OCI-LY1 (cell line): ENCODE measurements around the gene TGFB1.

Experiments
- H2AFZ ChIP-seq: fragments of 200-600 bp; sonication (generic), shearing (Covaris generic); 2 replicates; pipeline ENCODE4 v1.6.0; 2014; ENCODE audit warnings: antibody characterized with exemption, mild to moderate bottlenecking, low read length
- H3F3A ChIP-seq: fragments of 200-600 bp; sonication (generic), shearing (Covaris generic); 2 replicates; pipeline ENCODE4 v1.6.0; 2014; ENCODE audit warnings: mild to moderate bottlenecking, antibody characterized with exemption, low read length, moderate library complexity; ENCODE audit not compliant: insufficient read depth
- H3K27ac ChIP-seq: fragments of 200-600 bp; sonication (generic); 2 replicates; pipeline ENCODE4 v1.5.1; 2014; ENCODE audit warnings: low read length, mixed run types, mild to moderate bottlenecking, low read depth; ENCODE audit not compliant: poor library complexity, severe bottlenecking
- H3K27me3 ChIP-seq: fragments of 200-600 bp; sonication (generic); 2 replicates; pipeline ENCODE4 v1.6.0; 2014; ENCODE audit warnings: antibody characterized with exemption, mild to moderate bottlenecking, low read length, moderate library complexity; ENCODE audit not compliant: insufficient read depth
- H3K36me3 ChIP-seq: fragments of 200-600 bp; sonication (generic); 2 replicates; pipeline ENCODE4 v1.6.1; 2014; ENCODE audit warnings: mild to moderate bottlenecking, antibody characterized with exemption, low read length, moderate library complexity, mixed read lengths; ENCODE audit not compliant: insufficient read depth
- H3K4me1 ChIP-seq: fragments of 200-600 bp; sonication (generic); 2 replicates; pipeline ENCODE4 v1.5.1; 2014; ENCODE audit warnings: mild to moderate bottlenecking, low read length, moderate library complexity; ENCODE audit not compliant: insufficient read depth, severe bottlenecking
- H3K4me2 ChIP-seq: fragments of 200-600 bp; sonication (generic), shearing (Covaris generic); 2 replicates; pipeline ENCODE4 v1.6.1; 2014; ENCODE audit warnings: low read length
- H3K4me3 ChIP-seq: fragments of 200-600 bp; sonication (generic); 2 replicates; pipeline ENCODE4 v1.5.1; 2014; ENCODE audit warnings: low read length, low read depth, mild to moderate bottlenecking, mixed read lengths; ENCODE audit not compliant: poor library complexity, severe bottlenecking
- H3K79me2 ChIP-seq: fragments of 200-600 bp; shearing (Covaris generic); 2 replicates; pipeline ENCODE4 v1.6.1; 2016; ENCODE audit warnings: mixed run types, low read length, mixed read lengths; ENCODE audit not compliant: insufficient read depth
- H3K9ac ChIP-seq: fragments of 200-600 bp; sonication (generic), shearing (Covaris generic); 2 replicates; pipeline ENCODE4 v1.6.1; 2014; ENCODE audit warnings: mild to moderate bottlenecking, low read length, mixed read lengths
- H3K9me2 ChIP-seq: fragments of 200-600 bp; sonication (generic), shearing (Covaris generic); 2 replicates; pipeline ENCODE4 v1.6.1; 2014; ENCODE audit warnings: low read depth, mild to moderate bottlenecking, low read length, mixed read lengths
- H3K9me3 ChIP-seq: fragments of 200-600 bp; shearing (Covaris generic); 2 replicates; pipeline ENCODE4 v1.6.1; 2014; ENCODE audit warnings: low read length, mixed read lengths
- H4K20me1 ChIP-seq: fragments of 200-600 bp; sonication (generic), shearing (Covaris generic); 2 replicates; pipeline ENCODE4 v1.6.0; 2016; ENCODE audit warnings: mild to moderate bottlenecking, low read length; ENCODE audit not compliant: insufficient read depth
- CTCF ChIP-seq: fragments of 200-600 bp; sonication (generic), shearing (Covaris generic); IDR thresholded peaks from 2 replicates; pipeline ENCODE4 v1.5.1; 2017; ENCODE audit warnings: mild to moderate bottlenecking, antibody characterized with exemption, low read length, moderate library complexity, mixed read lengths
- EZH2 ChIP-seq: fragments of 200-600 bp; sonication (generic), shearing (Covaris generic); IDR thresholded peaks from 2 replicates; pipeline ENCODE4 v1.8.0; 2017; ENCODE audit warnings: borderline replicate concordance, mixed run types, mild to moderate bottlenecking, antibody characterized with exemption, low read length, moderate library complexity, mixed read lengths

TGFB1 gene

GRCh38 chr19:41398050-41398418 is 44.3 kb upstream of the TGFB1 start:
- Histone ChIP-seq H3K4me1 (peaks cover 31% of the 10 kb centered on the region), H3K27ac (peak overlapping the region; percentile 75), H3K36me3 (peaks cover 7% of the 10 kb centered on the region; the same call in 1 of the 2 replicates), H4K20me1 (no peaks in the 10 kb centered on the region), H2AFZ (no peak overlapping the region), H3K9ac (peak overlapping the region; percentile 96), H3F3A (no peaks in the 10 kb centered on the region), H3K9me2 (no peaks in the 10 kb centered on the region), H3K27me3 (no peaks in the 10 kb centered on the region), H3K9me3 (no peaks in the 10 kb centered on the region), H3K4me3 (peak overlapping the region; percentile 94), H3K4me2 (peak overlapping the region; percentile 86), H3K79me2 (peaks cover 32% of the 10 kb centered on the region)
- TF ChIP-seq EZH2 (no peak), CTCF (no peak)

GRCh38 chr19:41397086-41398049 is 43.6 kb upstream of the TGFB1 start, which contains the start of the genes BCKDHA and EXOSC5:
Gene BCKDHA, plus strand, starts transcription at chr19:41397818. Its CDS starts 10 bp downstream, at chr19:41397828.
Gene EXOSC5, minus strand, starts transcription at chr19:41397359. Its CDS starts 31 bp downstream, at chr19:41397328.
- H3K27me3 ChIP-seq, result no peaks in the 10 kb centered on the region
- peaks cover 32% of the 10 kb centered on the region for H3K79me2 ChIP-seq
- peak within 1 kb of the TSS; percentile 94 for H3K4me3 ChIP-seq
- peak within 1 kb of the TSS; percentile 93 for H3K4me2 ChIP-seq
- peaks cover 13% of the 10 kb centered on the region; the same call in 1 of the 2 replicates for H3K36me3 ChIP-seq
- no peak within 1 kb of the TSS for H2AFZ ChIP-seq
- no peaks in the 10 kb centered on the region for H3F3A ChIP-seq
- TF ChIP-seq EZH2, result no peak
- no peak for TF ChIP-seq CTCF
- H4K20me1 ChIP-seq, result no peaks in the 10 kb centered on the region
- H3K9me3 ChIP-seq, result no peaks in the 10 kb centered on the region
- peak within 1 kb of the TSS; percentile 75 for H3K27ac ChIP-seq
- peak within 1 kb of the TSS; percentile 96 for H3K9ac ChIP-seq
- no peaks in the 10 kb centered on the region for H3K9me2 ChIP-seq
- peaks cover 31% of the 10 kb centered on the region for H3K4me1 ChIP-seq

- Histone ChIP-seq H2AFZ (no peak overlapping the region), H3K27me3 (no peaks in the 10 kb centered on the region), H3K79me2 (peaks cover 32% of the 10 kb centered on the region), H3K9me2 (no peaks in the 10 kb centered on the region), H3K36me3 (peaks cover 31% of the 10 kb centered on the region), H3K9me3 (no peaks in the 10 kb centered on the region), H3F3A (no peaks in the 10 kb centered on the region), H4K20me1 (no peaks in the 10 kb centered on the region), H3K9ac (peak overlapping the region; percentile 94; the same call in 1 of the 2 replicates), H3K4me1 (peaks cover 31% of the 10 kb centered on the region), H3K4me2 (peak overlapping the region; percentile 93), H3K4me3 (peak overlapping the region; percentile 94), H3K27ac (peak overlapping the region; percentile 10)
- TF ChIP-seq EZH2 (no peak), CTCF (no peak)
Observed at GRCh38 chr19:41395355-41395754, 41.6 kb upstream of the TGFB1 start.
